CD4-positive, alpha-beta T cell treated with Interleukin-15 for 1 hour (primary cell): ENCODE data around the gene MAPK8IP3.
"Not testable (repeated sequence)": the region's sequence is repeated elsewhere in the genome, so short reads cannot be mapped to it uniquely, and the experiment has no call there.

ENCODE experiments used
- DNase-seq: peaks from one replicate; pipeline ENCODE4 v3.0.0-alpha.2; 2020

Gene MAPK8IP3

DNA sequence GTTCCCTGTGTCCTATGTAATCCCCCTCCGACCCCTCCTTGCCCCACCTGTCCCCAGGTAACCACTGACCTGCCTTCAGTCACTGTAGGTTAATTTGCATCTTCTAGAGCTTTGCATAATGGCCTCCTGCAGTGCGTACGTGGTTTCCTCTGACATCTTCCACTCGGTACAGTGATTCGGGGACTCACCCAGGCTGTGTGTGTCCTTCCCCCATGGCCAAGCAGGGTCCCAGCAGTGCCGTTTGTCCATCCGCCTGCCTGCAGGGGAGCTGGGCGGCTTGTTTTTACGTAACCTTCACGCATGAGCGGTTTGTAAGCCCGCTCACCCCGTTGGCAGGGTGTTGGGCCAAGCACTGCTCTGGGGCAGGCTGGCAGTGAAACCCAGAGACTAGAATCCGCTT, 7.9 kb downstream of the MAPK8IP3 start:
- peak; percentile 81 for DNase-seq

DNA sequence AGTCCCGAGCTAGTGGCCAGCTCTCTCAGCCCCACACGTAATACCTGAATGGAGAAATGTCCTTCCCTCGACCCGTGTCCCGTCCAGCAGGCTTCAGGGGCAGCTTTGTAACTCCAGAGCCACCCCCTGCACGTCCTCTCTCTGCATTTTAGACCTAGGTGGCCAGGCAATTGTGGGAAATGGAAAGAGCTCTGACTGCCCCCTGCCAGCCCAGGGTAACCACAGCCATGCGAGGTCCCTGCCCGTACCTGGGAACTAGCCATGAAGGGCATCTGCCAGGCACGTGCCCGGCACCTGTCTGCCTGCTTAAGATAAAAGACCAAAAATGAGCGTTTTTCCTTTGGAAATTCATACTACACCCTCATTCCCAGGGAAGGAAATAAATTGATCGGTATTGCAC, 9.2 kb downstream of the MAPK8IP3 start:
- no peak for DNase-seq

DNA sequence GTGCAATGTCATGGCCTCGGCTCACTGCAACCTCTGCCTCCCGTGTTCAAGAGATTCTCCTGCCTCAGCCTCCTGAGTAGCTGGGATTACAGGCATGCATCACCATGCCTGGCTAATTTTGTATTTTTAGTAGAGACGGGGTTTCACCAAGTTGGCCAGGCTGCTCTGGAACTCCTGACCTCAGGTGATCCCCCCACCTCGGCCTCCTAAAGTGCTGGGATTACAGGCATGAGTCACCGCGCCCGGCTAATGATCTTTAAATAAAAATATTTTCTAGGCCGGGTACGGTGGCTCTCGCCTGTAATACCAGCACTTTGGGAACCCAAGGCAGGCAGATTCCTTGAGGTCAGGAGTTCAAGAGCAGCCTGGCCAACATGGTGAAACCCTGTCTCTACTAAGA, 12.2 kb downstream of the MAPK8IP3 start:
- not testable (repeated sequence) for DNase-seq

DNA sequence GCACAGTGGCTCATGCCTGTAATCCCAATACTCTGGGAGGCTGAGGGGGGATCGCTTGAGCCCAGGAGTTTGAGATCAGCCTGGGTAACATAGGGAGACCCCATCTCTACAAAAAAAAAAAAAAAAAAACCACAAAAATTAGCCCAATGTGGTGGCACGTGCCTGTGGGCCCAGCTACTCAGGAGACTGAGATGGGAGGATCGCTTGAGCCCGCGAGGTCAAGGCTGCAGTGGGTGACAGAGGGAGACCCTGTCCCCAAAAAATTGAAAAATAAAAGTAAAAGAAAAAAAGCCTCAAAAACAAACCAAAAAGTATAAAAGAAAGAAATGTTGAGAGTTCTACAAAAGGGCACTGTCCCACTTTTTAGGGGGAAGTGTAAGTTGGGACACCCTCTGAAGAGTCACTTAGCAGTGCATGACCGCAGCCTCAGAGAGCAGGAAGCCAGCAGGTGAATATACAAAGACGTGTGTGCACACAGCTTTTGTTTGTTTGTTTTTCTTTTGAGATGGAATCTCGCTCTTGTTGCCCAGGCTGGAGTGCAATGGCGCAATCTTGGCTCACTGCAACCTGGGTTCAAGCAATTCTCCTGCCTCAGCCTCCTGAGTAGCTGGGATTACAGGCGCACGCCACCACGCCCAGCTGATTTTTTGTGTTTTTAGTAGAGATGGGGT, 13.7 kb downstream of the MAPK8IP3 start:
- peak; percentile 46 for DNase-seq

DNA sequence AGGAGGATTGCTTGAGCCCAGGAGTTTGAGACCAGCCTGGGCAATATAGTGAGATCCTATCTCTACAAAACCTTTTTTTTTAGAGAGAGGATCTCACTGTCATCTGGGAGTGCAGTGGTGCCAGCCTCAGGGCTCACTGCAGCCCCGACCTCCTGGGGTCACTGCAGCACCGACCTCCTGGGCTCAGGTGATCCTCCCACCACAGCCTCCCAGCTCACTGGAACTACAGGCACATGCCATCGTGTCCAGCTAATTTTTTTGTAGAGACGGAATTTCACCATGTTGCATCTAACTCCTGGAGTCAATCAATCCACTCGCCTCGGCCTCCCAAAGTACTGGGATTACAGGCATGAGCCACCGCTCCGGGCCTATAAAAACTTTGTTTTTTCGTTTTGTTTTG, 15.4 kb downstream of the MAPK8IP3 start:
- no peak for DNase-seq

DNA sequence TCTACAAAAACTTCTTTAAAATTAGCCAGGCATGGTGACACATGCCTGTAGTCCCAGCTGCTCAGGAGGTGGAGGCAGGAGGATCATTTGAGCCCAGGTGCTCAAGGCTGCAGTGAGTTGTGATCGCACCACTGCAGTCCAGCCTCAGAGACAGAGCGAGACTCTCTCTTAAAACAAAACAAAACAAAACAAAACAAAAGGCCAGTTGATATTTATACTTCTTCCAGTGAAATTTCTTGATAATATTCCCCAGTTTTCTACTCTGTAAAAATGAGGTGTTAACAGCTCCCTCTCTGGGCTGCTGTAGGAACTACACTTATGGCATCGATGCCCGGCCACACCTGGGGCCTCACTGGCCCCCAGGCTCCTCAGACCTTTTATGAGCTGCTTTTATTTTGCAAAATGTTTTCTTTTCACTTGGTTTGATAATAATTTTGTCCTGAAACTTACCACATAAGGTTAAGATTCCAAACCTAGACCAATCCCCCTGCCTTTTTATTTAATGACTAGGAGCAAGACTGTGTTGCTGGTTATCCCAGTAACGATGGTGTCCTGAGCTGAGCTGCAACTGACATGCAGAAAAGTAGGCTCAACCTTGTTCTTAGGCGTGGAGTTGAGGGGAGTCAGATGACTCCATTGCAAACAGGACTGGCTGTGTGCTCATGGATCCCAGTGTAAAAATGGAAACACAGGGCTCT, 17.6 kb downstream of the MAPK8IP3 start:
- no peak for DNase-seq

DNA sequence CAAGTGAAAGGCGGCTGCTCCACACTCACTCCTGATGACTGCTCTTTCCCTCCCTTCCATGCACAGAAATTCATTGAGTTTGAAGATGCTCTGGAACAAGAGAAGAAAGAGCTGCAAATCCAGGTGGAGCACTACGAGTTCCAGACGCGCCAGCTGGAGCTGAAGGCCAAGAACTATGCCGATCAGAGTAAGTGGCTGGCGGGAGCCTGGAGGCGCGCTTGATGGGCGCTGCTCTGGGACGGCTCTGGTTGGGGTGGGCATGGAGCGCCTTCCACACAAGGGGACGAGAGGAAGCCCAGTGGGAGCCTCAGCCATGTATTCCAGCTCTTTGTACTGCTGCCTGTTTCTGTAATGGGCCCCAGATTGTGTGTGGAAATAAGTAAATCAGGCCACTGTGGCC, 18.5 kb downstream of the MAPK8IP3 start:
- DNase-seq: no peak

DNA sequence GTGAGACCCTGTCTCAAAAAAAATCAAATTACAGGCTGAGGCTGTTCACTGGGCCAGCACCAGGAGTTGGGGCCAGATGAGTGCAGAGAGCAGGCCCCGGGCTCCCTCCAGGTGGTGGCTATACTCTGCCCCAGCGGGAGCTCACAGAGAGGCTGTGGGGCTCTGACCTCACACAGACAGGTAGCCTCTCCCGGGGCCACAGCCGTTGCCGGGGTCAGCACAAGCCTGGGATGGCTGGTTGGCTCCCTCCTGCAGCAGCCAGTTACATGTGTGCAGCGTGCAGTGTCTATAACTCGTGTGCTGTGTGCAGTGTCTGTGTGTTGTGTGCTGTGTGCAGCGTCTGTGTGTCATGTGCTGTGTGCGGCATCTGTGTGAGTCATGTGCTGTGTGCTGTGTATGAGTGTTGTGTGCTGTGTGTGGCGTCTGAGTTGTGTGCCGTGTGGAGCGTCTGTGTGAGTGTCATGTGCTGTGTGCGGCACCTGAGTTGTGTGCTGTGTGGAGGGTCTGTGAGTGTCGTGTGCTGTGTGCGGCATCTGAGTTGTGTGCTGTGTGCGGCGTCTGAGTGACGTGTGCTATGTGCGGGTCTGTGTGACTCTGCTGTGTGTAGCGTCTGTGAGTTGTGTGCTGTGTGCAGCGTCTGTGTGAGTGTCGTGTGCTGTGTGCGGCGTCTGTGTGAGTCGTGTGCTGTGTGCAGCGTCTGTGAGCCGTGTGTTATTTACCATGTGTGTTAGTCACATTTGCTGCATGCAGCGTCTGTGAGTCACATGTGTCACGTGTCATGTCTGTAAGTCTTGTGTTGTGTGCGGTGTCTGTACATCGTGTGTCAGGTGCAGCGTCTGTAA, 20.9 kb downstream of the MAPK8IP3 start:
- DNase-seq: no peak

DNA sequence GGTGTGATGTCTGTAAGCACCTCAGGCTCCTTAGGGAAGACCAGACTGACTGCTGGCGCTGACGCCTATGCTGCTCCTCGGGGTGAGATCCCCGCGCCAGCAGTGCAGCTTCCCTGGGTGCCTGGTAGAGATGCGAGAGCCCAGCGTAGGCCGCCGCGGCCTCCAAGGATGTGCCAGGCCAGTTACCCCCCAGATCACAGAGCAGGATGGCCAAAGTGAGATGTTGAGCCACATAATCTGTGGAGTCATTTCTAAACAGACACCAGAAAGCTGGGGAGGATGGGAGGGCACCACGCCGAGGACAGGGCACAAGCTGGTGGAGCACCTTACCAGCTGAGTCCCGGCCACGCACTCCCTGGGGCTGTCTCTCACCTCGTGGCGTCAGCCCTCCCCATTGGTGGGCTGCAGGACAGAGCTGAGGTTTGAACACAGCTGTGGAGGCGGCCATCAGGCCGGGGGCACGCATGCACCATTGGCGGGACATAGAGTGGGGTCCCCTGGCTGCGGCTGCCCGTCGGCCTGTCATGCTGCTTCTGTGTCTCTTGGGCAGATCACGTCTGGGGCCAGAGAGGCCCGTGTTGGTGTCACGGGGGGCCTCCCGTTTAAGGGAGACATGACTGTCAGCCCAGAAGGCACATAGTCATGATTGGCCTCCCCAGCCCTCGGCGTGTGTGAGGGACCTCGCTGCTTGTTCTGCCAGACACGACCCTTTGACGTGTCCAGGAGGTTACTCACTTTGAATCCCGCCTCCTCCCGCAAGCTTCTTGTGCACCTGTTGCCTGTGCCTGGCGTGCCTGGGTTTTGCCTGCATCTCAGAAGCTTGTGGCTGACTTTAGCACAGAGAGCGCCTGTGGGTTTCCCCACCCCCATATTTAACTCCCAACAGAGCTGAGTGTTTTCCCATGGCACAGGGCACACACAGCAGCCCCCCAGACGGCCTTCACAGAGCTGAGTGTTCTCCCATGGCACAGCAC, 21.9 kb downstream of the MAPK8IP3 start:
- no peak for DNase-seq

DNA sequence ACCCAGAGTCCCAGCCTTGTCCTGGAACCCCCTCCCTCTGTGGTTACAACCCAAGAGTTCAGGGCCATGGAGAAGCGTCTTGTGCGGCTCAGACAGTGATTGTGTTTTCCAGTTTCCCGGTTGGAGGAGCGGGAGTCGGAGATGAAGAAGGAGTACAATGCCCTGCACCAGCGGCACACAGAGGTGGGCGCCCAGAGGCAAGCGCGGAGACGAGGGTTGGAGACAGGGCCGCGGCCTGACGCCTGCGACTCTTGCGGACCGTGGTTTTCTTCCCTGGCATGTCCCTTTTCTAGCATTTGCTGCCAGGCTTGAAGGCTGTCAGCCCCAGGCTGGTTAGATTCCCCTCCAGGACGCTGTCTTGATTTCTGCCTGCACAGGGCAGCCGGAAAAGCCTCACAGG, 23.0 kb downstream of the MAPK8IP3 start:
- DNase-seq: no peak

DNA sequence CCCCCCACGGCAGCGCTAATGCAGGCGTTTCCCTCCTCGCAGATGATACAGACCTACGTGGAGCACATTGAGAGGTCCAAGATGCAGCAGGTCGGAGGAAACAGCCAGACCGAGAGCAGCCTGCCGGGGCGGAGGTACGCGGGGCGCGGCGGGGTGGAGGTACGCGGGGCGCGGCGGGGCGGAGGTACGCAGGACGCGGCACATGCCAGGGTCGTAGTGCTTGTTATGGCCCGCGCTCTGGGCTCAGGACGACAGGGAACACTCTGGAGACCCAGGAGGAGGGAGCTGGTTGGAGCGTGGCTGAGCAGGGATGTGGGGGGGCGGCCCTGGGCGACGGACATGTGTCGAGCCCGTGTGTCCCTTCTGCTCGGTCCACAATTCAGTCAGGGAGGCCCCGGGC, 23.4 kb downstream of the MAPK8IP3 start:
- DNase-seq: no peak

DNA sequence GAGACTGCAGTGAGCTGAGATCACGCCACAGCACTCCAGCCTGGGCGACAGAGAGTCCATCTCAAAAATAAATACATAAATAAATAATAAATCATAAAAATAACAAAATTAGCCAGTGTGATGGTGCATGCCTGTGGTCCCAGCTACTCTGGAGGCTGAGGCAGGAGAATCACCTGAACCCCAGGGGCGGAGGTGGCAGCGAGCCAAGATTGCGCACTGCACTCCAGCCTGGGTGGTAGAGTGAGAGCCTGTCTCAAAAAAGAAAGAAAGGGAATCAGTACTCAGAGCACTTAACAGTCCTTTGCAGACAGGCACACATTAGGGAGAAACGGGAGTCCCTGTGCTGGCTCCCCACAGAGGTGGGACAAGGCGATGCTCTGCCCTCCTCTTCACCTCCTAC, 25.1 kb downstream of the MAPK8IP3 start:
- no peak for DNase-seq

DNA sequence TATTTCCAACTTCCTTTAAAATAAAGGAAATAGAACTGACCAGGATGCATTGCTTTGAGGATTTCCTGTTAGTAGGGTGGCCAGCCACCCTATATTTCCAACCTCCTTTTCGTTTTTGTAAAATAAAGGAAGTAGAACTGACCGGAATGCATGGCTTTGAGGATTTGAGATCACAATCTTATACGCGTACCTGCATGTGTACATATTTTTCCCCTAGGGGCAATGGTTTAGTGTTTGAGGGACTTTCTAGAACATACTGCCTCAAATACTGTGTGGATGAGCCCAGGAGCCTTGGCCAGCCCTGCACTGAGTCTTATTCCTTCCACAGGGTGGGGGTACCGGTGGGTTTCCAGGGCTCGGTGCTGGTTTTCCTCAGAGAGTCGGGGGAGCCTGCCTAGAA, 25.6 kb downstream of the MAPK8IP3 start:
- DNase-seq: no peak

DNA sequence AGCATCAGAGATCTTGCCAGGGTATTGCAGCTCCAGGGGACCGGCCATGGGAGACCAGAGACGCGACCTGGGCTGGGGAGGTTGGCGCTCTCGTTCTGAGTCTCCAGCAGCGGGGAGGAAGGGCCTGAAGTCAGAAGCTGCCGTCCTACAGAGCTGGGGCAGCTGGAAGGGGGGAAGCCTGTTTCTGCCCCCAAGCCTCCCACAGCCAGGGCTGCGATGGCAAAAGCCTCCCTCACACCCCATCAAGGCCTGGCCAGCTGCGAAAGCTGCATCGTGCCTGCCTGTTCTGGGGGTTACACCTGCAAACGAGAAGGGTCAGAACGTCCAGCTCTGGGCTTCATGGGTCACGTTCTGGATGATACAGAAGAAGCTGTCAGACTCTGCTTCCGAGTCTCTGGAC, 26.1 kb downstream of the MAPK8IP3 start:
- DNase-seq: no peak

DNA sequence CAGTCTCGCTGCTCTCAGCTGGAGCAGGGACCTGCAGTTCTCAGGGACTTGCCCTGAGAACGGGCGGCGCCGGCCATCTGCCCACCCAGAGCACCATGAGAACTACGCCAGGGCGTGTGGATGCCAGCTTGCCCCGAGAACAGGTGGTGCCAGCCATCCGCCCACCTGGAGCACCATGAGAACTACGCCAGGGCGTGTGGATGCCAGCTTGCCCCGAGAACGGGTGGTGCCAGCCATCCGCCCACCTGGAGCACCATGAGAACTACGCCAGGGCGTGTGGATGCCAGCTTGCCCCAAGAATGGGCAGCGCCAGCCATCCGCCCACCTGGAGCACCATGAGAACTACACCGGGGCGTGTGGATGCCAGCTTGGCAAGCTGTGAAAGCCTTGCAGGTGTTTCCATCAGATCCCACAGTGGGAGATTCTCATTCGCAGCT, 26.6 kb downstream of the MAPK8IP3 start:
- not testable (repeated sequence) for DNase-seq

DNA sequence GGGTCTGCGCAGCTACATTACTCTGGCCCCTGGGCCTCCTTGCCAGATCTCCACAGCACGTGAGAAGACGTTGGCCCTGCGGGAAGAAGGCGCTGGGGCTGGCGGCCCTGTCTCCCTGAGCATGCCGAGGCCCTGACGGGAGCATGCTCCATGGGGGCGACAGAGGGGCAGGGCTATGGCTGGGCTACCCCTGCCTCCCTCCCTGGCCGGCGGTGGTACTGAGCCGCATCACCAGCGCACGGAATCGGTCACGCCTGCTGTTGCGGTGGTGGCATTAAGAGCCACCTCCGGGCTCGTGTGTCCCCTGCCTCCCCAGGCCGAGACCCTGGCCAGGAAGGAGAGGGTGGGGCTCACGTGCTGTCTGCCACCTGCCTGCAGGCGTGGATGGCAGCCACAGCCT, 28.1 kb downstream of the MAPK8IP3 start:
- no peak for DNase-seq

DNA sequence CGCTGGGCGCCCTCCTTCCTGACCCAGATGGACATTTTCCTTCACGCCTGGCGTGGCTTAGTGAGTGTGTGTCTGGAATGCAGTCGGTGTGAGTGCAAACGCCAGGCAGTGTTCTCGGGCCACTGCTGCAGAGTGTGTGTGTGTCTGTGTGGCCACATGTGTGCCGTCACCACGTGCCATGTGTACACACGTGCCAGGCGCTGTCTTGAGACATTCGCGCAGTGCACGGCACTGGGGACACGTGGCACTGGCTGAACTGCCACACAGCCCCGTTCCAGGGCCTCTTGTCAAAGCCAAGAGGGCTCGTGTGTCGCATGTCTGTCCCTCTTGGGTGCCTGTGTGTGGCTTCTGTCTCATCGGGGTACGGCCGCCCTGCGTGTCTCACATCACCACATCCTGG, 28.8 kb downstream of the MAPK8IP3 start:
- DNase-seq: no peak

DNA sequence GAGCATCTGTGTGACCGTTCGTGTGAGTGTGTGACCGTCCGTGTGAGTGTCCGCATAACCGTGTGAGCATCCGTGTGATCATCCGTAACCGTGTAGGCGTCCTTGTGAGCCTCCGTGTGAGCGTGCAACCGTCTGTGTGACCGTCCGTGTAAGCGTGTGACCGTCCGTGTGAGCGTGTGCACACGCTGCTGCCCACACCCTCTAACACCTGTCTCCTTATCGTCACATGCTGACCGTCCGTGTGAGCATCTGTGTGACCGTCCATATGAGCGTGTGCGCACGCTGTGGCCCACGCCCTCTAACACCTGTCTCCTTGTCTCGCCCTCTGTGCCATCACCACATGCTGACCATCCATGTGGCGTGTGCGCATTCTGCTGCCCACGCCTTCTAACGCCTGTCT, 34.2 kb downstream of the MAPK8IP3 start:
- no peak for DNase-seq

DNA sequence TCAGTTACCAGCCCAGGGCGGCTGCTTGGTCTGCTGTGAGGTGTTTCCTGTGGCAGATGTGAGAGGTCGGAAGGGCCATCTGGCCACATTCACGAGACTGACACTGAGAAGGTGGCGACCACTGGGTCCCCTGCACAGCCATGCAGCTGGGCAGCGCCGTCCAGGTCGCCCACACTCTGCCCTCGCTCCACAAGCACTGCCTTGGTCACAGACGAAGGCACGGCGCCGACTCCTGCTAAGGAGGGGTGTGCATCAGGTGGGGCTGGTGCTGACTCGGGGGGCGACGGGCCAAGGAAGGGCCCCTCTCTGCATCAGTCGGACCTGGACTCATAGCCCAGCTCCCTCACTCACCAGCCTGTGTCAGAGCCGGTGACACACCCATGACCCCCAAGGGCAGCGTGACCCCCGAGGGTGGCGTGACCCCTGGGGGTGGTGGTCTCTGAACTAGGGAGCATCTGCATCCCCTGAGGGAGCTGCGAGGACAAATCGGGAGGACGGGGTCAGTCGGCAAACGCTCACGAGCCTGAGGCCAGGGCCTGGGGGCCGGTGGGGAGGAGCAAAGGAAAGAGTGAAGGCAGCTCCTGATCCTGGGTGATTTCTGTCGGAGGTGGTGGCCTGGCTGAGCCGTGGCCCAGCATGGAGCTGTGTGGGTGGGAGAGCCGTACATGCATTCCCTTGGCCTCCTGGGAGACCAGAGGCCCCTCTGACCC, 34.9 kb downstream of the MAPK8IP3 start:
- no peak for DNase-seq

DNA sequence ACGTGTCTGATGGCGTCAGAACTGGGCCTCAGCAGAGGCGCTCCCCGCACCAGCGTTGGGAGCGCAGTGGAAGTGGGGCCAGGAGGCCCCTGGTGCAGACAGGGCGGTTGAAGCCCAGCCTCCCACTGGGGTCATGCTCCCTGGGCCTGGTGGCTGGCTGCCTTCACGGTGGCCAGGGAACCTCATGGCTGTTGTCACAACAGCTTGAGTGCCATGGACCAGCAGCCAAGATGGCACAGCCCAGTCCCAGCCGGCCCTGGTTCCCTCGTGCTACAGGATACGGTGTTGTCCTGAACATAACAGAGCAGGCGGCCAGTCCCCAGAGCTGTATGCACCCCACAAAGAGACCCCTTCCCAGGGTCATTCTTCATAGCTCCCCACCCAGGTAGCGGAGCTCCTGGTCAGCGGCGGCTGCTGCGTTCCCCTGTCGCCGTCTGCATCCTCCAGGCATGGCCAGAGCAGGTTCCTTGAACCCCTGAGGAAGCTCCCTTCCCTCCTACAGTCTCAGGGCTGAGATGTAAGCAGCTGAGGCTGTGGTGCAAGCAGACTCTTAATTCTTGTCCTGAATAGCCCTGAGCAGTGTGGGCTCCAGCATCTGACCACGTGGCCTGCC, 35.7 kb downstream of the MAPK8IP3 start:
- DNase-seq: no peak
